Medulla oblongata (tissue), 1 donor: ENCODE measurements around the gene IRAK1.

ENCODE experiments used
- DNase-seq: peaks from one replicate; pipeline ENCODE4 v3.0.0-alpha.2; 2015; ENCODE audit errors: extremely low spot score

Gene IRAK1

GRCh38 chrX:154019633-154020528 is at the start of gene IRAK1:
TSS of gene IRAK1 (minus strand) at chrX:154019902. CDS start at chrX:154019812, 90 bp downstream.
- peak; percentile 41 for DNase-seq

GRCh38 chrX:154068560-154068959 is 48.9 kb upstream of the IRAK1 start:
- no peak for DNase-seq

- no peak for DNase-seq
Measured at GRCh38 chrX:154064637-154065435, 45.1 kb upstream of the IRAK1 start.

- DNase-seq, result no peak
Measured at GRCh38 chrX:154063234-154063633, 43.5 kb upstream of the IRAK1 start.

- DNase-seq, result no peak
Measured at GRCh38 chrX:154061801-154062200, 42.1 kb upstream of the IRAK1 start.

GRCh38 chrX:154059729-154060245 is 40.1 kb upstream of the IRAK1 start:
- no peak for DNase-seq

- DNase-seq, result no peak
Measured at GRCh38 chrX:154059231-154059630, 39.5 kb upstream of the IRAK1 start.

- DNase-seq, result no peak
Measured at GRCh38 chrX:154058214-154058997, 38.7 kb upstream of the IRAK1 start.

GRCh38 chrX:154057791-154058190 is 38.1 kb upstream of the IRAK1 start:
- DNase-seq, result no peak

- DNase-seq, result no peak
Measured at GRCh38 chrX:154056770-154057241, 37.1 kb upstream of the IRAK1 start.

GRCh38 chrX:154051201-154051810 is 31.6 kb upstream of the IRAK1 start:
- peak; percentile 77 for DNase-seq

GRCh38 chrX:154050113-154050495 is 30.4 kb upstream of the IRAK1 start:
- DNase-seq, result no peak

GRCh38 chrX:154049209-154050112 is 29.8 kb upstream of the IRAK1 start:
- no peak for DNase-seq

- DNase-seq, result no peak
Measured at GRCh38 chrX:154048398-154048797, 28.7 kb upstream of the IRAK1 start.

- no peak for DNase-seq
Measured at GRCh38 chrX:154046940-154047610, 27.4 kb upstream of the IRAK1 start.

GRCh38 chrX:154046031-154046781 is 26.5 kb upstream of the IRAK1 start:
- DNase-seq, result peak; percentile 48

GRCh38 chrX:154044091-154044490 is 24.4 kb upstream of the IRAK1 start:
- no peak for DNase-seq

GRCh38 chrX:154043003-154043763 is 23.5 kb upstream of the IRAK1 start:
- DNase-seq, result no peak
